ENCODE data around the gene ALG1.

GRCh38 chr16:5062051-5062450, 9.6 kb upstream of the ALG1 start:
- TF ChIP-seq POLR2A (IDR thresholded peaks at IDR 0.05; ENCODE audit: low read depth, low read length) (no peak), POLR2AphosphoS5 (IDR thresholded peaks at IDR 0.05; ENCODE audit: low read depth, low read length) (no peak)
